GM12872 (cell line): Measurements from ENCODE around the gene CITED2.
A peak's percentile ranks its signal among the peaks of the same experiment; 100 is the strongest.

Source experiments
- TF ChIP-seq, protein P1 (sequence below): IDR thresholded peaks from 3 replicates; pipeline ENCODE4 v1.5.1; 2011; ENCODE audit warnings: low read depth, mild to moderate bottlenecking, low read length, moderate library complexity; ENCODE audit not compliant: insufficient read depth

The CITED2 gene

GRCh38 chr6:139369568-139370282, 4.7 kb downstream of the CITED2 start:
- TF ChIP-seq, protein P1, sequence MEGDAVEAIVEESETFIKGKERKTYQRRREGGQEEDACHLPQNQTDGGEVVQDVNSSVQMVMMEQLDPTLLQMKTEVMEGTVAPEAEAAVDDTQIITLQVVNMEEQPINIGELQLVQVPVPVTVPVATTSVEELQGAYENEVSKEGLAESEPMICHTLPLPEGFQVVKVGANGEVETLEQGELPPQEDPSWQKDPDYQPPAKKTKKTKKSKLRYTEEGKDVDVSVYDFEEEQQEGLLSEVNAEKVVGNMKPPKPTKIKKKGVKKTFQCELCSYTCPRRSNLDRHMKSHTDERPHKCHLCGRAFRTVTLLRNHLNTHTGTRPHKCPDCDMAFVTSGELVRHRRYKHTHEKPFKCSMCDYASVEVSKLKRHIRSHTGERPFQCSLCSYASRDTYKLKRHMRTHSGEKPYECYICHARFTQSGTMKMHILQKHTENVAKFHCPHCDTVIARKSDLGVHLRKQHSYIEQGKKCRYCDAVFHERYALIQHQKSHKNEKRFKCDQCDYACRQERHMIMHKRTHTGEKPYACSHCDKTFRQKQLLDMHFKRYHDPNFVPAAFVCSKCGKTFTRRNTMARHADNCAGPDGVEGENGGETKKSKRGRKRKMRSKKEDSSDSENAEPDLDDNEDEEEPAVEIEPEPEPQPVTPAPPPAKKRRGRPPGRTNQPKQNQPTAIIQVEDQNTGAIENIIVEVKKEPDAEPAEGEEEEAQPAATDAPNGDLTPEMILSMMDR = peak; percentile 54

GRCh38 chr6:139369068-139369467, 5.4 kb downstream of the CITED2 start:
- TF ChIP-seq, protein P1 = no peak

DNA sequence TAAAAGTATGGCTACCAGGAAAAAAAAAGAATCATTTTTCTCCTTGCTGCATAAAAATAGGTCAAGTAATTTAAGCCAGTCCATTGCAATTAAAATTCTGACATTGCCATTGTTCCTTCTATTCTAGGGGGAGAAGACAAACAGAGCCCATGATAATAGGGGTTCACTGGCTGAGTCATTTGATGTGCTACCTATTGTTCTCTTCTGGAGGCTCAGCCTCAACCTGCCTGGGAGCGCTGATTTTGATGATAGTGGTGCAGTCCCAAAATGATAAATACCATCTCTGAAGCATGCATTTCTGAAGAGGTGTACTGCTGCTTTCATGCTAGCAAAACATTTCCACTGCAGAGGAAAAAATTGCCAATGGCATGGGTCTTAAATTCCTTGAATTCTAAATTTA, 5.8 kb downstream of the CITED2 start:
- TF ChIP-seq, protein P1 = no peak

DNA sequence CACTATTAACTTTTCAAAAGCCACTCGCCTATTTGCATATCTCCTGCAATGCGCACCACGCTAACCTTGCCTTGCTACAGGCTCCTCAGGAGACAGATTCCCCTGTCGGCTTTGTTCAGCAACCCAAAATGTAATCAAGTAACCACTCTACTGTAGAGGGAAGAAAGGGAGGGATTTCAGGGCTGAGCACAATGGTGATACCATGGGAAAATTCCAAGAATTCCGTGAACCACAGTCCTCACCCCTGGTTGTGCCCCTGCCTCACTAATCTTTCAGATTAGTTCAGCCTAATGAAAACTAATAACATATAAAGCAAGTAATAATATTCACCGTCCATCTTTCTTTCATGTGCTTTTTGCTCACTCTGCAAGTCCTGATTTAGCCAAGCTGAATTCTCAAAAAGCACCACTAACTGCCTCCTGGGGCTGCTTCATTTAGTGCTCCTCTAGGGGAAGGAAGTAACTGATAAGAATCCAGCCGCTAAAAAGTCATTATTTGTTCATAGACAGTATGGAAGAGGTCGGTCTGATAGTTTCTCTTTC, 6.6 kb downstream of the CITED2 start:
- TF ChIP-seq, protein P1 = no peak

- TF ChIP-seq, protein P1 = no peak
Measured at GRCh38 chr6:139364982-139365379, 9.5 kb downstream of the CITED2 start.

- TF ChIP-seq, protein P1 = peak; percentile 37; the same call in 1 of the 3 replicates
Measured at GRCh38 chr6:139364302-139364981, 10.0 kb downstream of the CITED2 start.

GRCh38 chr6:139361211-139361610, 13.2 kb downstream of the CITED2 start:
- TF ChIP-seq, protein P1 = no peak
